Measurements from ENCODE around the gene OR2T33. TPM values are rescaled to one million over a fixed set of nuclear protein-coding genes. Genes with fewer than 3 reads are reported as not detected.
"Not testable (repeated sequence)": the region's sequence is repeated elsewhere in the genome, so short reads cannot be mapped to it uniquely, and the experiment has no call there.

Gene OR2T33, protein sequence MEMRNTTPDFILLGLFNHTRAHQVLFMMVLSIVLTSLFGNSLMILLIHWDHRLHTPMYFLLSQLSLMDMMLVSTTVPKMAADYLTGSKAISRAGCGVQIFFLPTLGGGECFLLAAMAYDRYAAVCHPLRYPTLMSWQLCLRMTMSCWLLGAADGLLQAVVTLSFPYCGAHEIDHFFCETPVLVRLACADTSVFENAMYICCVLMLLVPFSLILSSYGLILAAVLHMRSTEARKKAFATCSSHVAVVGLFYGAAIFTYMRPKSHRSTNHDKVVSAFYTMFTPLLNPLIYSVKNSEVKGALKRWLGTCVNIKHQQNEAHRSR
- not detected in 2 replicates for total RNA-seq (2014; rRNA removed; shearing (Covaris generic))

- DNase-seq (ENCODE audit: low spot score), result no peak
- in situ Hi-C loops (cut with HindIII; ENCODE audit: low sequenced_read_pairs), result no loop called here
Observed at GRCh38 chr1:248277876-248278275, at the start of gene OR2T33. Gene OR2T33 (minus strand): TSS chr1:248277976. CDS start chr1:248273814, 4,162 bp downstream.

- DNase-seq (ENCODE audit: low spot score), result no peak
- in situ Hi-C loops (cut with HindIII; ENCODE audit: low sequenced_read_pairs), result no loop called here
Observed at GRCh38 chr1:248324468-248324867, 46.7 kb upstream of the OR2T33 start, which contains the start of gene OR2M7. Gene OR2M7 (minus strand): TSS chr1:248324568. CDS start chr1:248324568, 0 bp downstream.

DNA sequence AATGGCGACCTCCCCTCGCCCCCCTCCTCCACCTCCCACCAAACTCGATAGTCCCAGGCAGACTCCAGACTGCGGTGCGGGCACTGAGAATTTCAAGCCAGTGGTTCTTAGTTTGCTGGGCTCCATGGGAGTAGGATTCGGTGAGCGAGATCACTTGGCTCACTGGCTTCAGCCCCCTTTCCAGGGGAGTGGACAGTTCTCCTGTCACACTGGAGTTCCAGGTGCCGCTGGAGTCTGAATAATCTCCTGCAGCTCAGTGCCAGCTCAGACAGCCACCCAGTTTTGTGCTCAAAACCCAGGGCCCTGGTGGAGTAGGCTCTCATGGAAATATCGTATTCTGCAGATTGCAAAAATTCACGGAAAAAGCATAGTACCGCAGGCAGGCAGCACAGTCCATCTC, 39.0 kb upstream of the OR2T33 start:
- in situ Hi-C loops (cut with HindIII; ENCODE audit: low sequenced_read_pairs), result no loop called here
- no peak for DNase-seq (ENCODE audit: low spot score)

DNA sequence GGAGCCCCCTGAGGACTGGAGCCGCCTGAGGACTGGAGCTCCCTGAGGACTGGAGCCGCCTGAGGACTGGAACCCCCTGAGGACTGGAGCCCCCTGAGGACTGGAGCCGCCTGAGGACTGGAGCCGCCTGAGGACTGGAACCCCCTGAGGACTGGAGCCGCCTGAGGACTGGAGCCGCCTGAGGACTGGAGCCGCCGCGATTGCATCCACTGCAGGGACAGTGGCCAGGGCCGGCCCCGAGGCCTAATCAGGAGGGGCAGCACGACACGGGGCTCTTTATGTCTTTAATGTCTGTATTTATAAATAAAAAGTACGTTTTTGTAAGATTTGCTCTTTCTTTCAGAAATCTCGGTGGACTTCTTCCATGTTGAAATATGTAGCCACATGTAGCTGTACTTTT, 29.0 kb upstream of the OR2T33 start:
- DNase-seq (ENCODE audit: low spot score); in situ Hi-C loops (cut with HindIII; ENCODE audit: low sequenced_read_pairs): not testable (repeated sequence)

- in situ Hi-C loops (cut with HindIII; ENCODE audit: low sequenced_read_pairs), result no loop called here
- no peak for DNase-seq (ENCODE audit: low spot score)
Observed at GRCh38 chr1:248306103-248306502, 28.3 kb upstream of the OR2T33 start.

- in situ Hi-C loops (cut with HindIII; ENCODE audit: low sequenced_read_pairs); DNase-seq (ENCODE audit: low spot score): not testable (repeated sequence)
Observed at GRCh38 chr1:248305672-248306071, 27.9 kb upstream of the OR2T33 start.

DNA sequence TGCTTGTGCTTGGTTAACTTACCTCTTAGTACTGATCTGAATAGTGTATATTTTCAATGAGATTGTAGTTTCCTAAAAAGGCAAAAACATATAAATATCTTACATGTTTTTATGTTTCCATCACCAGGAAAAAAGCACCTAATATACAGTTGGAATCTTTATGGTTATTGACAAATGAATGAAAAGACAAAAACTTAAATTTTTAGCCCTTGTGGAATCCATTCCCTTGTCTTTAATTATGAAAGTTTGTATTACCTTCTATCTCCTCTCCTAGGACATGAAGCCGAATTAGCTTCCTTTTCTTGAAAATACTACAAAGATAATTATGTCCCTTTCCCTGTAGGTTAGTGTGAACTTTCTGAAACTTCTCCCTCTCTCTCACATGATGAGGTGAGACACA, 25.5 kb upstream of the OR2T33 start, which contains the start of gene OR2T12:
TSS of gene OR2T12 (minus strand) at position 101 of the 400 bp plus-strand sequence. CDS start 7,846 bp downstream, outside the sequence.
- in situ Hi-C loops (cut with HindIII; ENCODE audit: low sequenced_read_pairs), result no loop called here
- no peak for DNase-seq (ENCODE audit: low spot score)

DNA sequence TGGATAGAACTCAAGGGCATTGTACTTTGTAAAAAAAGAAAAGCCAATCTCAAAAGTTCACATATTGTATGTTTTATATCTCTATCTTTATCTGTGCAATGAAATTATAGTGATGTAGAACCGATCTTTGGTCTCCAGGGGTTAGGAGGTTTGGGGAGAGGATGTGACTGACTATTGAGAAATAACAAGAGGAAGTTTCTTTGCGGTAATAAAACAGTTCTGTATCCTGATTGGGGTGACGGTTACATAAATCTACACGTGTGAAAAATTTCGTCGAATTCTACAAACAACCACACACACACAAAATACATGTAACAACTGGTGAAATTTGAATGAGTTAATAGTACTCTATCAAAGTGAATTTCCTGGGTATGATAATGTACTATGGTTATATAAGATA, 10.6 kb upstream of the OR2T33 start:
- in situ Hi-C loops (cut with HindIII; ENCODE audit: low sequenced_read_pairs), result no loop called here
- no peak for DNase-seq (ENCODE audit: low spot score)

GRCh38 chr1:248273225-248273624, 4.6 kb downstream of the OR2T33 start:
- in situ Hi-C loops (cut with HindIII; ENCODE audit: low sequenced_read_pairs); DNase-seq (ENCODE audit: low spot score): not testable (repeated sequence)

DNA sequence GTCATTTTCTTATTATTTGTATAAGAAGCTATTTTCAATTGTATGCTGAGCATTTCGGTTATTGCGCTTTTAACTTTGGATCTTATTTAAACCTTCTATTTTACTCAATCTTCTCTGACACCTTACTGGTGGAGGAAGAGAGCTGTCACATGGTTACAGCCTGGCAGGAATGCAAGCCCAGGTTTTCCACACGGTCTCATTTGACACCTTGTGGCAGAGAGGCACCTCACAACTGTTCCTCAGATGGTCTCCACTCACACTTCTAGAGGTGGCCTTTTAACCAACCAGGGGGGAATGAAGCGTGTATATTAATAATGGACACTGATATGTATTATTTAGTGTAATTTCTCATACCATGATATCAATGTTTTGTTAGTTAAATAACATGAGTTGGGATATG, 9.6 kb downstream of the OR2T33 start:
- in situ Hi-C loops (cut with HindIII; ENCODE audit: low sequenced_read_pairs), result no loop called here
- no peak for DNase-seq (ENCODE audit: low spot score)

- in situ Hi-C loops (cut with HindIII; ENCODE audit: low sequenced_read_pairs); DNase-seq (ENCODE audit: low spot score): not testable (repeated sequence)
Observed at GRCh38 chr1:248259309-248259708, 18.5 kb downstream of the OR2T33 start.

- no peak for DNase-seq (ENCODE audit: low spot score)
- in situ Hi-C loops (cut with HindIII; ENCODE audit: low sequenced_read_pairs), result no loop called here
Observed at GRCh38 chr1:248243204-248243603, 34.6 kb downstream of the OR2T33 start.

DNA sequence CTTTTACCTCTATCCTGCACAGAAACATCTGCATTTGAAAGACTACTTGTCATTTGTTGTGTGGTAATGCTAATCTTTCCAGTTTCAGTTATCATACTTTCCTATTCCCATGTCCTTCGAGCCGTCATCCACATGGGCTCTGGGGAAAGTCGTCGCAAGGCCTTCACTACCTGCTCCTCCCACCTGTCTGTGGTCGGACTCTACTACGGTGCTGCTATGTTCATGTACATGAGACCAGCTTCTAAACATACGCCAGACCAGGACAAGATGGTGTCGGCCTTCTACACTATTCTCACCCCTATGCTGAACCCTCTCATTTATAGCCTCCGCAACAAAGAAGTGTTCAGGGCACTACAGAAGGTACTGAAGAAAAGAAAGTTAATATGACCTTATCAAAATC, 38.3 kb downstream of the OR2T33 start:
- DNase-seq (ENCODE audit: low spot score), result no peak

GRCh38 chr1:248231117-248231516, 46.7 kb downstream of the OR2T33 start, which contains the start of gene OR2M4:
Gene OR2M4 (plus strand): TSS chr1:248231417. CDS start chr1:248238929, 7,512 bp downstream.
- DNase-seq (ENCODE audit: low spot score), result no peak
- in situ Hi-C loops (cut with HindIII; ENCODE audit: low sequenced_read_pairs), result no loop called here

More for the DNA sequence above, 38.3 kb downstream of the OR2T33 start:
- in situ Hi-C loops (cut with HindIII; ENCODE audit: low sequenced_read_pairs), result no loop called here

DNA sequence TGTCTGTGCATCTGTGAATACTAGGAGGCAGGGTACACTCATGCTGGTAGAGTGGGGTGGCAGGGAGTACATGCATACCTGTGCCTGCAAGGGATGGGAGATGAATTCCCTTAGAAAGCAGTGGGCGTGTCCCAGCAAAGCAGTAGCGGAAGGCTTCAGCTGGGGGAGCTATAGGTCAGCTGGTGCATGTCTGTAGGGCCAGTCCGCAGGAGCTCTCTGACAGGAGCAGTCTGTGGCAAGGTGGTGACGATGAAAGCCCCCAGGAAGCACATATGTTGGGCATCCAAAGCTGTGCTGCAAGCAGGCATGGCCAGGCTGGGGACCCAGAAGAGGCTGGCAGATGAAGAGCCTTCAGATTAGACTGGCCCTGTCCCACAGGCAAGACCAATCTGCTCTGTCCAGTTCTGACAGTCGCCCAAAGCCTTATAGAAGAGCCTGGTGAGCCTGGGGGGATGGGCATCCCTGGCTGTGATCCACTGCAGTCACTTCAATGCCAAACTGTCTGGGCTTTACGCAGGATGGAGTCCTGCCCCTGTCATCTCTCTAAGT, 48.3 kb downstream of the OR2T33 start:
- no peak for DNase-seq (ENCODE audit: low spot score)
- in situ Hi-C loops (cut with HindIII; ENCODE audit: low sequenced_read_pairs), result no loop called here

DNA sequence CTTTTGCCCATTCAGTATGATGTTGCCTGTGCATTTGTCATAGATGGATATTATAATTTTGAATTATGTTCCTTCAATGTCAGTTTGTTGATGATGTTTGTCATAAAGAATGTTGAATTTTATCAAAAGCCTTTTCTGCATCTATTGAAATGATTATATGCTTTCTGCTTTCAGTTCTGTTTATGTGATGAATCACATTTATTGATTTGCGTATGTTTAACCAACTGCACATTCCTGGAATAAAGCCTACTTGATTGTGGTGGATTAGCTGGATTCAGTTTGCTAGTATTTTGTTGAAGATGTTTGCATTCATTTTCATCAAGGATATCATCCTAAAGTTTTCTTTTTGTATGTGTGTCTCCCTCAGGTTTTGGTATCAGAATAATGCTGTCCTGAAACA, 52.2 kb downstream of the OR2T33 start:
- DNase-seq (ENCODE audit: low spot score), result no peak
- in situ Hi-C loops (cut with HindIII; ENCODE audit: low sequenced_read_pairs), result no loop called here

Other genes starting within 250 kb of the OR2T33 start
- gene OR2L2, start 247.9 kb downstream of the OR2T33 start, total RNA-seq (2014; rRNA removed; shearing (Covaris generic)), result not detected in 2 replicates
- gene OR2L3, start 231.1 kb downstream of the OR2T33 start, total RNA-seq (2014; rRNA removed; shearing (Covaris generic)), result not detected in 2 replicates
- gene OR2L13, start 182.8 kb downstream of the OR2T33 start, total RNA-seq (2014; rRNA removed; shearing (Covaris generic)), result not detected in 2 replicates
- not detected in 2 replicates for gene OR2M5, start 132.8 kb downstream of the OR2T33 start, total RNA-seq (2014; rRNA removed; shearing (Covaris generic))
- not detected in 2 replicates for gene OR2M2, start 103.2 kb downstream of the OR2T33 start, total RNA-seq (2014; rRNA removed; shearing (Covaris generic))
- gene OR2M3, start 80.7 kb downstream of the OR2T33 start, total RNA-seq (2014; rRNA removed; shearing (Covaris generic)), result not detected in 2 replicates
- gene OR2M4, start 46.6 kb downstream of the OR2T33 start, total RNA-seq (2014; rRNA removed; shearing (Covaris generic)), result not detected in 2 replicates
- not detected in 2 replicates for gene OR2T12, start 25.4 kb upstream of the OR2T33 start, total RNA-seq (2014; rRNA removed; shearing (Covaris generic))
- gene OR2M7, start 46.6 kb upstream of the OR2T33 start, total RNA-seq (2014; rRNA removed; shearing (Covaris generic)), result not detected in 2 replicates
- gene OR14C36, start 70.8 kb upstream of the OR2T33 start, total RNA-seq (2014; rRNA removed; shearing (Covaris generic)), result not detected in 2 replicates
- gene OR2T4, start 83.7 kb upstream of the OR2T33 start, total RNA-seq (2014; rRNA removed; shearing (Covaris generic)), result not detected in 2 replicates
- gene OR2T6, start 97.8 kb upstream of the OR2T33 start, total RNA-seq (2014; rRNA removed; shearing (Covaris generic)), result not detected in 2 replicates
- gene OR2T1, start 125.1 kb upstream of the OR2T33 start, total RNA-seq (2014; rRNA removed; shearing (Covaris generic)), result not detected in 2 replicates
- not detected in 2 replicates for gene OR2T2, start 167.7 kb upstream of the OR2T33 start, total RNA-seq (2014; rRNA removed; shearing (Covaris generic))
- not detected in 2 replicates for gene OR2T3, start 195.4 kb upstream of the OR2T33 start, total RNA-seq (2014; rRNA removed; shearing (Covaris generic))
- gene OR2T5, start 210.6 kb upstream of the OR2T33 start, total RNA-seq (2014; rRNA removed; shearing (Covaris generic)), result not detected in 2 replicates
- gene OR2G6, start 230.1 kb upstream of the OR2T33 start, total RNA-seq (2014; rRNA removed; shearing (Covaris generic)), result not detected in 2 replicates

Measured in G401 (cell line).